ENCODE results near the gene FEM1C. TPM values are rescaled to one million over a fixed set of nuclear protein-coding genes. Genes with fewer than 3 reads are reported as not detected.

The FEM1C gene
- total RNA-seq, 2 donors from 2014 or later = 20.2 to 39.2 TPM

- no peak overlapping the region for H3K27ac ChIP-seq
- no peak overlapping the region for H3K9ac ChIP-seq (ENCODE audit: low read depth in 2 of 2, low read length in 2 of 2)
- H3K4me3 ChIP-seq = no peak overlapping the region
- H3K36me3 ChIP-seq = no peaks in the 10 kb centered on the region
- no peaks in the 10 kb centered on the region for H3K9me3 ChIP-seq
- TF ChIP-seq CTCF (IDR thresholded peaks at IDR 0.05) = no peak
- no peaks in the 10 kb centered on the region for H3K4me1 ChIP-seq
- intact Hi-C loops (cut with DNase I) = loop anchor here (5.0 kb wide), 1 partner anchor 278 kb away; no protein-coding TSS in a partner anchor
- no peak for DNase-seq
- no peaks in the 10 kb centered on the region for H3K27me3 ChIP-seq
Observed at GRCh38 chr5:115585265-115585664, 40.7 kb upstream of the FEM1C start.

GRCh38 chr5:115584501-115584900, 39.9 kb upstream of the FEM1C start:
- Histone ChIP-seq H3K36me3 (no peaks in the 10 kb centered on the region), H3K9ac (ENCODE audit: low read depth in 2 of 2, low read length in 2 of 2) (no peak overlapping the region), H3K9me3 (no peaks in the 10 kb centered on the region), H3K27ac (no peak overlapping the region), H3K4me1 (no peaks in the 10 kb centered on the region), H3K27me3 (no peaks in the 10 kb centered on the region), H3K4me3 (no peak overlapping the region)
- intact Hi-C loops (cut with DNase I) = no loop called here
- no peak for DNase-seq
- no peak for TF ChIP-seq CTCF (IDR thresholded peaks at IDR 0.05)

GRCh38 chr5:115583474-115583873, 38.9 kb upstream of the FEM1C start:
- DNase-seq = no peak
- no peaks in the 10 kb centered on the region for H3K4me1 ChIP-seq
- intact Hi-C loops (cut with DNase I) = no loop called here
- no peak overlapping the region for H3K9ac ChIP-seq (ENCODE audit: low read depth in 2 of 2, low read length in 2 of 2)
- no peaks in the 10 kb centered on the region for H3K9me3 ChIP-seq
- H3K4me3 ChIP-seq = no peak overlapping the region
- no peaks in the 10 kb centered on the region for H3K27me3 ChIP-seq
- H3K36me3 ChIP-seq = no peaks in the 10 kb centered on the region
- no peak for TF ChIP-seq CTCF (IDR thresholded peaks at IDR 0.05)
- H3K27ac ChIP-seq = no peak overlapping the region

- H3K9ac ChIP-seq (ENCODE audit: low read depth in 2 of 2, low read length in 2 of 2) = no peak overlapping the region
- H3K9me3 ChIP-seq = no peaks in the 10 kb centered on the region
- no peak overlapping the region for H3K27ac ChIP-seq
- DNase-seq = no peak
- no peaks in the 10 kb centered on the region for H3K4me1 ChIP-seq
- H3K36me3 ChIP-seq = no peaks in the 10 kb centered on the region
- TF ChIP-seq CTCF (IDR thresholded peaks at IDR 0.05) = no peak
- no peaks in the 10 kb centered on the region for H3K27me3 ChIP-seq
- H3K4me3 ChIP-seq = no peak overlapping the region
- intact Hi-C loops (cut with DNase I) = no loop called here
Observed at GRCh38 chr5:115580941-115581340, 36.4 kb upstream of the FEM1C start.

GRCh38 chr5:115579747-115580173, 35.2 kb upstream of the FEM1C start:
- H3K27me3 ChIP-seq = no peaks in the 10 kb centered on the region
- no peak for TF ChIP-seq CTCF (IDR thresholded peaks at IDR 0.05)
- H3K4me1 ChIP-seq = no peaks in the 10 kb centered on the region
- H3K27ac ChIP-seq = no peak overlapping the region
- no peaks in the 10 kb centered on the region for H3K9me3 ChIP-seq
- no peak for DNase-seq
- H3K36me3 ChIP-seq = no peaks in the 10 kb centered on the region
- H3K9ac ChIP-seq (ENCODE audit: low read depth in 2 of 2, low read length in 2 of 2) = no peak overlapping the region
- intact Hi-C loops (cut with DNase I) = loop anchor here (5.0 kb wide), 1 partner anchor 267 kb away; no protein-coding TSS in a partner anchor
- no peak overlapping the region for H3K4me3 ChIP-seq
